HCT116 (cell line): ENCODE data around the gene HLA-E. TPM values are rescaled to one million over a fixed set of nuclear protein-coding genes. Genes with fewer than 3 reads are reported as not detected.

Experiments used
- ATAC-seq: fragments of 200-7000 bp; cut with Tn5 transposase; 2 replicates; pipeline ENCODE4 v1.9.1; 2020; ENCODE audit warnings: mild to moderate bottlenecking, moderate library complexity
- BruUV-seq: library from RNA; stranded (reverse); fragments of 400-500 nt; replicated peaks from 2 replicates; lab custom pipeline; 2021; lab: Mats Ljungman, UMichigan
- CTCF ChIA-PET: fragments of 300-600 bp; sonication (Branson Sonifier 250); formaldehyde crosslinking; loops from one replicate; lab custom pipeline; 2021; ENCODE audit warnings: antibody characterized with exemption; lab: Charles Lee
- POLR2A ChIA-PET: fragments of 300-600, 350-600 bp; sonication (Branson Sonifier 250); formaldehyde crosslinking; loops from one replicate; lab custom pipeline; 2021; ENCODE audit warnings: antibody characterized with exemption; lab: Charles Lee
- RAD21 ChIA-PET, 2 experiments: fragments of 300-600 bp; sonication (Branson Sonifier 250); formaldehyde crosslinking; loops; one replicate each; lab custom pipeline; 2023; ENCODE audit warnings: low total read pairs in 2 of 2; ENCODE audit not compliant: uncharacterized antibody in 2 of 2, unreplicated experiment in 2 of 2, low non-redundant PET in 1 of 2; lab: Charles Lee
- DNase-seq: peaks from one replicate; pipeline ENCODE4 v3.0.0-alpha.2; 2010; ENCODE audit warnings: low read depth, low spot score
- H2AFZ ChIP-seq: fragments of 200-600 bp; shearing (Covaris generic), sonication (generic); 2 replicates; pipeline ENCODE4 v1.6.1; 2017; ENCODE audit warnings: low read depth, mixed run types, mixed read lengths, antibody characterized with exemption, low read length; ENCODE audit not compliant: poor library complexity, severe bottlenecking
- H3K27ac ChIP-seq: 2 replicates; pipeline ENCODE4 v1.5.1; 2012; ENCODE audit warnings: low read depth, low read length
- H3K27me3 ChIP-seq: fragments of 200-600 bp; sonication (generic); 2 replicates; pipeline ENCODE4 v1.6.1; 2016; ENCODE audit warnings: mixed run types, low read length, mixed read lengths; ENCODE audit not compliant: insufficient read depth
- H3K36me3 ChIP-seq, 2 experiments: fragments of 200-500 bp in 1 of 2; fragments of 200-600 bp in 1 of 2; sonication (Bioruptor generic) in 1 of 2; sonication (generic) in 1 of 2; 2 replicates each; pipeline versions ENCODE4 v1.5.1 to v1.6.1; 2014 to 2016; ENCODE audit warnings: low read length in 2 of 2, inconsistent platforms in 1 of 2, mixed read lengths in 1 of 2, mixed run types in 1 of 2; ENCODE audit not compliant: insufficient read depth in 2 of 2, control insufficient read depth in 1 of 2
- H3K4me1 ChIP-seq, 2 experiments: fragments of 200-600 bp in 1 of 2; sonication (generic) in 1 of 2; 2 replicates each; pipeline versions ENCODE4 v1.5.1 to v1.6.1; 2012 to 2017; ENCODE audit warnings: low read length in 2 of 2, inconsistent platforms in 1 of 2, mild to moderate bottlenecking in 1 of 2, mixed read lengths in 1 of 2, mixed run types in 1 of 2, moderate library complexity in 1 of 2; ENCODE audit not compliant: insufficient read depth in 2 of 2, control insufficient read depth in 1 of 2
- H3K4me2 ChIP-seq: fragments of 200-600 bp; sonication (generic); 2 replicates; pipeline ENCODE4 v1.6.1; 2017; ENCODE audit warnings: mixed run types, low read length, mixed read lengths
- H3K4me3 ChIP-seq, 2 experiments: fragments of 200-600 bp in 1 of 2; sonication (generic) in 1 of 2; replicated peaks in 1 of 2; 2 replicates each; pipeline ENCODE4 v1.5.1; 2011 to 2016; ENCODE audit warnings: low read length in 2 of 2, control low read depth in 1 of 2, low read depth in 1 of 2, mild to moderate bottlenecking in 1 of 2, mixed read lengths in 1 of 2, mixed run types in 1 of 2
- H3K79me2 ChIP-seq: fragments of 200-600 bp; sonication (generic); 2 replicates; pipeline ENCODE4 v1.6.1; 2017; ENCODE audit warnings: mild to moderate bottlenecking, mixed run types, low read length, moderate library complexity, mixed read lengths; ENCODE audit not compliant: insufficient read depth
- H3K9ac ChIP-seq: fragments of 200-600 bp; sonication (generic); 2 replicates; pipeline ENCODE4 v1.6.1; 2016; ENCODE audit warnings: low read length, mixed read lengths
- H3K9me2 ChIP-seq: fragments of 200-600 bp; sonication (generic), shearing (Covaris generic); 2 replicates; pipeline ENCODE4 v1.6.1; 2017; ENCODE audit warnings: mixed run types, mild to moderate bottlenecking, moderate library complexity; ENCODE audit not compliant: insufficient read depth
- H3K9me3 ChIP-seq, 2 experiments: fragments of 200-500 bp in 1 of 2; fragments of 200-600 bp in 1 of 2; sonication (Bioruptor generic) in 1 of 2; sonication (generic) in 1 of 2; 2 replicates each; pipeline ENCODE4 v1.6.1; 2014 to 2017; ENCODE audit warnings: low read length in 2 of 2, mixed read lengths in 2 of 2, inconsistent platforms in 1 of 2, low read depth in 1 of 2, mild to moderate bottlenecking in 1 of 2, mixed run types in 1 of 2, moderate library complexity in 1 of 2; ENCODE audit not compliant: control insufficient read depth in 1 of 2, insufficient read depth in 1 of 2
- H4K20me1 ChIP-seq: fragments of 200-600 bp; sonication (generic), shearing (Covaris generic); 2 replicates; pipeline ENCODE4 v1.6.1; 2017; ENCODE audit warnings: mixed run types, mild to moderate bottlenecking, moderate library complexity; ENCODE audit not compliant: insufficient read depth
- CBX3 ChIP-seq: IDR thresholded peaks from 2 replicates; pipeline ENCODE4 v1.6.1; 2012; ENCODE audit warnings: low read depth
- CEBPB ChIP-seq: IDR thresholded peaks from 2 replicates; pipeline ENCODE4 v1.6.1; 2012; ENCODE audit warnings: low read depth
- CTCF ChIP-seq, 3 experiments: fragments of 200-600 bp in 1 of 3; sonication (generic) in 1 of 3; IDR thresholded peaks in 2 of 3; conservative IDR thresholded peaks in 1 of 3; 2 replicates each; pipeline ENCODE4 v1.5.1; 2012 to 2017; ENCODE audit warnings: low read depth in 2 of 3, low read length in 2 of 3, antibody characterized with exemption in 1 of 3, borderline replicate concordance in 1 of 3, control low read depth in 1 of 3, mild to moderate bottlenecking in 1 of 3, mixed read lengths in 1 of 3, mixed run types in 1 of 3, moderate library complexity in 1 of 3; ENCODE audit not compliant: insufficient read depth in 1 of 3
- ELF1 ChIP-seq: IDR thresholded peaks from 2 replicates; pipeline ENCODE4 v1.6.1; 2012; ENCODE audit warnings: low read depth, borderline replicate concordance
- FOSL1 ChIP-seq: IDR thresholded peaks from 2 replicates; pipeline ENCODE4 v1.6.1; 2012; ENCODE audit warnings: low read depth
- JUND ChIP-seq: IDR thresholded peaks from 2 replicates; pipeline ENCODE4 v1.6.1; 2012
- MAX ChIP-seq: IDR thresholded peaks from 2 replicates; pipeline ENCODE4 v1.6.1; 2012
- RAD21 ChIP-seq: IDR thresholded peaks from 2 replicates; pipeline ENCODE4 v1.6.1; 2012; ENCODE audit warnings: low read depth, mild to moderate bottlenecking
- SIN3A ChIP-seq: IDR thresholded peaks from 2 replicates; pipeline ENCODE4 v1.6.1; 2012; ENCODE audit warnings: low read depth
- SP1 ChIP-seq: IDR thresholded peaks from 2 replicates; pipeline ENCODE4 v1.6.1; 2012; ENCODE audit warnings: low read depth
- SRF ChIP-seq: IDR thresholded peaks from 2 replicates; pipeline ENCODE4 v1.6.1; 2012; ENCODE audit warnings: low read depth
- TCF7L2 ChIP-seq: IDR thresholded peaks from 2 replicates; pipeline ENCODE4 v1.7.0; 2011; ENCODE audit warnings: borderline replicate concordance, inconsistent platforms; ENCODE audit not compliant: insufficient read depth, insufficient read length; ENCODE audit errors: extremely low read depth
- ZNF274 ChIP-seq: fragments of 200-500 bp; sonication (Bioruptor generic); IDR thresholded peaks from 2 replicates; pipeline ENCODE4 v1.6.1; 2014; ENCODE audit warnings: mild to moderate bottlenecking, low read depth, low read length, inconsistent platforms
- intact Hi-C: fragments of 100-400 bp; cut with micrococcal nuclease; formaldehyde crosslinking; loops from 2 replicates; pipeline ENCODE4 v1.10.0; 2022
- total RNA-seq: library from RNA; stranded (reverse); gene quantifications from one replicate; pipeline ENCODE4 v1.2.1, GENCODE V29; 2021; ENCODE audit not compliant: unreplicated experiment

The HLA-E gene
- total RNA-seq, 1 experiment from 2014 or later, result 108 TPM

GRCh38 chr6:30481211-30481964 lies 7.9 kb upstream of the HLA-E start:
- no TSS peak for BruUV-seq
- RAD21 ChIA-PET, result interaction anchor here (1.0 to 1.1 kb wide), 5 partner anchors 63 to 249 kb away, joined by 3 to 5 read pairs (median 4); no protein-coding TSS in a partner anchor
- Histone ChIP-seq H3K36me3 (no peaks in the 10 kb centered on the region), H3K9me3 (no peaks in the 10 kb centered on the region), H2AFZ (peak overlapping the region; percentile 77), H3K79me2 (no peaks in the 10 kb centered on the region), H3K9me2 (no peaks in the 10 kb centered on the region), H3K27me3 (no peaks in the 10 kb centered on the region), H3K4me1 (peaks cover 0 to 7% of the 10 kb centered on the region in 2 experiments; a peak in 1 of 4 replicates), H3K4me2 (peak overlapping the region; percentile 71), H3K4me3 (no peak overlapping the region), H4K20me1 (no peaks in the 10 kb centered on the region), H3K9ac (no peak overlapping the region), H3K27ac (no peak overlapping the region)
- TF ChIP-seq CTCF (IDR thresholded peaks at IDR 0.05 in 2 of 3, conservative IDR thresholded peaks at IDR 0.05 in 1 of 3; ENCODE audit: borderline replicate concordance in 1 of 3, insufficient read depth in 1 of 3, low read depth in 2 of 3, low read length in 2 of 3) (no peak), RAD21 (no peak), SIN3A (no peak), SP1 (no peak), ELF1 (no peak), CEBPB (no peak), SRF (no peak), MAX (no peak), ZNF274 (no peak), FOSL1 (no peak), JUND (no peak), CBX3 (no peak), TCF7L2 (no peak)
- intact Hi-C loops, result loop anchor here (5.0 kb wide), 3 partner anchors 131 to 711 kb away; no protein-coding TSS in a partner anchor
- POLR2A ChIA-PET, result interaction anchor here (0.9 to 1.4 kb wide), 3 partner anchors 9 to 325 kb away, joined by 3 to 4 read pairs (median 4); no protein-coding TSS in a partner anchor
- CTCF ChIA-PET, result interaction anchor here (0.6 to 3.2 kb wide), 16 partner anchors 12 to 606 kb away, joined by 3 to 31 read pairs (median 6); no protein-coding TSS in a partner anchor
- DNase-seq (no peak), ATAC-seq (no peak)
